Dermis blood vessel endothelial cell (primary cell): ENCODE measurements around the gene ALPP. TPM values are rescaled to one million over a fixed set of nuclear protein-coding genes. Genes with fewer than 3 reads are reported as not detected.
"Not testable (repeated sequence)": the region's sequence is repeated elsewhere in the genome, so short reads cannot be mapped to it uniquely, and the experiment has no call there.

ENCODE experiments used
- DNase-seq: peaks from one replicate; pipeline ENCODE4 v3.0.0; 2010
- total RNA-seq: library from RNA; depleted of rRNA; stranded (reverse); fragments of >200 nt; gene quantifications from 2 replicates; pipeline ENCODE4 v1.2.3, GENCODE V29; 2014

The ALPP gene
- total RNA-seq, 1 donor from 2014 or later = not detected

- DNase-seq = not testable (repeated sequence)
Observed at GRCh38 chr2:232407428-232408150, 29.0 kb downstream of the ALPP start.

DNA sequence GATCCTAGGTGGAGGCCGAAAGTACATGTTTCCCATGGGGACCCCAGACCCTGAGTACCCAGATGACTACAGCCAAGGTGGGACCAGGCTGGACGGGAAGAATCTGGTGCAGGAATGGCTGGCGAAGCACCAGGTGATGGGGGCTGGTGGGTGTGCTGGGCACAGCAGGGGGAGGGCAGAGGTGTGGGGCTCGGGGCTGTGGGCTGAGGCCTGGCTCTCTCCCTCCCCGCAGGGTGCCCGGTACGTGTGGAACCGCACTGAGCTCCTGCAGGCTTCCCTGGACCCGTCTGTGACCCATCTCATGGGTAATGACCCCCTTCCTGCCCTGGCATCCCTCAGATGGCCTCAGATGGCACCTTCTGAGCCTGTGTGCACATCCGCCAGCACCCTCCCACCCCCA, 29.7 kb downstream of the ALPP start:
- not testable (repeated sequence) for DNase-seq

DNA sequence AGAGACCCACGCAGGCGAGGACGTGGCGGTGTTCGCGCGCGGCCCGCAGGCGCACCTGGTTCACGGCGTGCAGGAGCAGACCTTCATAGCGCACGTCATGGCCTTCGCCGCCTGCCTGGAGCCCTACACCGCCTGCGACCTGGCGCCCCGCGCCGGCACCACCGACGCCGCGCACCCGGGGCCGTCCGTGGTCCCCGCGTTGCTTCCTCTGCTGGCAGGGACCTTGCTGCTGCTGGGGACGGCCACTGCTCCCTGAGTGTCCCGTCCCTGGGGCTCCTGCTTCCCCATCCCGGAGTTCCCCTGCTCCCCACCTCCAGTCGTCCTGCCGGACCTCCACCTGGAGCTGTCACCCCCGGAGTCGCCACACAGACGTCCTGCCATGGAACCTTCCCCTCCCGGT, 31.1 kb downstream of the ALPP start:
- DNase-seq = not testable (repeated sequence)

- DNase-seq = peak; percentile 52
Observed at GRCh38 chr2:232410238-232410900, 31.8 kb downstream of the ALPP start.

DNA sequence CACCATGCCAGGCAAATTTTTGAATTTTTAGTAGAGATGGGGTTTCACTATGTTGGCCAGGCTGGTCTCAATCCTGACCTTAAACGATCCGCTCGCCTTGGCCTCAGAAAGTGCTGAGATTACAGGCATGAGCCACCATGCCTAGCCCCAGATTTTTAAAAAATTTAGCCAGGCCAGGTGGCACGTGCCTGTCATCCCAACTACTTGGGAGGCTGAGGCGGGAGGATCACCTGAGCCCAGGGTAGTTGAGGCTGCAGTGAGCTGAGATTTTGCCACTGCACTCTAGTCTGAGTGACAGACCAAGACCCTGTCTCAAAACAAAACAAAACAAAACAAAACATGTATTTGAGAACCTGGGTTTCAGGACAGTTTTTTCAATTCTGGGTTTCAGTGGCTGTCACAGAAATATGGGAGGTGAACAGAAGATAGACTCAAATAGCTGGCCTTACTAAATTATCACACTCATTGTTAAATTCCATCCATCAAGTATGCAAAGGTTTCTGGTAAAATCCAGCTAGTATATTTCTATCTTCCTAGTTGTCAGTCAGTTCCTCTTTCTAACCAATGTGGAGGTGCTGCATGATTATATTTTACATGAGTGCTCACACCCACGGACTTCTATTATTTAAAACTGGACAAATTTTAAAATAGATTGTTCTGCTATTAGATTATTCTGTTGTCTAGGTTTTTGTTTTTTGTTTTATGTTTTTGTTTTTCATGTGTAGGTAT, 33.5 kb downstream of the ALPP start:
- no peak for DNase-seq

GRCh38 chr2:232412986-232413385, 34.4 kb downstream of the ALPP start:
- DNase-seq = peak; percentile 30

- no peak for DNase-seq
Observed at GRCh38 chr2:232415138-232415690, 36.7 kb downstream of the ALPP start.

DNA sequence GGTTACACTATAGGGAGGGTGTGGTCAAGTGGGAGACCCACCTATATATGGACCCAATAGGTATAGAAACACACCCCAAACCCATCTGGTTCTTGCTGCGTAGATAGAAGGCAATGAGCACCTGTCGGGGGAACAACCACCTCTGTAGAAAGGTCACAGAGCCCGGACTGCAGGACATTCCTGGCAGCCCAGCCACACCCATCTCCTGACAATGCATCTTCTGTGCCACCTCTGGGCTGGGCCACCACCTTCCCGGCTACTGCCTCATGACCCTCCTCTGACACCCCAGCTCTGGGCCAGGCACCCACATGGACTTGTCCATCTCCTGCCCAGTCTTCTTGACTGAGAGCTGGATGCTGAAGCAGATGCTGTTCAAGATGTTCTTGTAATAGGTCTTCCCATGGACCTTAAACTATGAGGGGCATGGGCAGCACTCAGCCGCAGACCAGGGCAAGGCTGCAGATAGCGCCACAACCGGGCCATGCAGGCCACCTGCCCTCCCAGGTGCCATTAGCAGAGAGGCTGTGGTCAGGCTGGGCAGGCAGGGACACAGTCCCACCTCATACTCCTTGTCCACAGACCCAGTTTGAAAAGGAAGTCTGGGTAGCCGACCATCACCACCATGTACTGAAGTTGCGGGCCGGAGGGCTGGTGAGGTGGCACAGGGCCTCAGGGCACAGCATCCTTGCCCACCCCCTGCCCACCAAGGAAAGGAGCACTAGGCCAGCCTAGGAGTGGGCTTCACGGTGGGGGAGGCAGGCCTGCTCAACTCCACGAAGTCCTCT, 37.4 kb downstream of the ALPP start:
- DNase-seq = no peak

DNA sequence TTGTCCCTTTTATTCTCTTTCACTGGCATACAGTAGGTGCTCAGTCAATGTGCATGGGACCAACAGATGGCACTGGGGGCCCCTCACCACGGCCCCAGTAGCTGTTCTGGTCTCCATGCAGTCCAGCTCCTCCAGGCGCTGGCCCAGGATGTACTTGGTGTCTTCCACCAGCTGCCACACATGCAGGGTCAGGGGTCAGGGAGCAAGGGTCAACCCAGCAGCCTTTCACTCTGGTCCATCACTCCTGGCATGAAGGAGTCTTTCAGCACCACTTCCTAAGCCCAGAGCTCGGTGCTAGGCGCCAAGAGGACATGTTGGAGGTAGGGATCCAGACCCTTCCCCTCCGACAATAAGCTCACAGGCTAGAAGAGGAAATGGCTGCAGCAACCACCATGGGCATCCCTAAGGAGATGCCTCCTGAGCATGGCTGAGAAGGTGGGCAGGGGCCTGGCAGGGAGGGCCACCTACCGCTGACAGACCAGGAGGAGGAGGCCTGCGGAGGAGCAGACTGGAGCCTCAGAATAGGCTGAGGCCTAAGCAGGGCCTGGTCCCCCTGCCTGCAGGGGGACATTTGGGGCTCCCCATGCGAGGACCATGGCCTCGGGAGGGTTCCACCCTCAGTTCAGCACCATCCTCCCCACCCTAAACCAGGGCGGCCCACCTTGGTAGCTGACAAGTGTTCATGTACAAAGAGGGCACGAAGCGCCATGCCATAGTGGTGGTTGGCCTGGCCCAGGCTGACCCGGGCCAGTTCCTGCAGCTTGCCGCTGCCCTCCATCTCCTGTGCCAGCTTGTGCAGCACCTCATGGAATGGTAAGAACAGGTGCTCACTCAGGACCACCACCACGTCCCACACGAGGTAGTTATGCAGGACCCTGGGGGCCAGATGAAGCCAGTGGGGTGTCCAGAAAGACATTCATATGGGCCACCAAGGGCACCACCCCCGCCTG, 38.2 kb downstream of the ALPP start:
- no peak for DNase-seq

DNA sequence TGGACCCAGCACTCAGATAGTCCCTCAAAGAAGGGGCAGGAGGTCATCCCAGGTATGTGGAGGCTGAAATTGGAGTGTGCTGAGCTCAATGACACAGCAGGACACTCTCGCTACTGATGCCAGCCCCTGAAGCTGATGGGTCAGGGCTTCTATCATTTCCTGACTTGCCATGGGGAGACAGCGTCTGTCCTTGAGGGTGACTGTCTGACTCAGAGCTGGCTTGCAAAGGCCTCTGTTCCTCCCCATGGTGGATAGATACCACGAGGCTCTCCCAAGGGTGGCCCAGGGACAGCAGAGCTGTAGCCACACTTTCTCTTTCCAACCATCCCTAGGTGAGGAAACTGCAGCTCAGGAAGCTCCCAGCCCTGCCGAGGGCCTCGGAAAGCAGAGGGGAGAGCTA, 38.9 kb downstream of the ALPP start:
- no peak for DNase-seq

DNA sequence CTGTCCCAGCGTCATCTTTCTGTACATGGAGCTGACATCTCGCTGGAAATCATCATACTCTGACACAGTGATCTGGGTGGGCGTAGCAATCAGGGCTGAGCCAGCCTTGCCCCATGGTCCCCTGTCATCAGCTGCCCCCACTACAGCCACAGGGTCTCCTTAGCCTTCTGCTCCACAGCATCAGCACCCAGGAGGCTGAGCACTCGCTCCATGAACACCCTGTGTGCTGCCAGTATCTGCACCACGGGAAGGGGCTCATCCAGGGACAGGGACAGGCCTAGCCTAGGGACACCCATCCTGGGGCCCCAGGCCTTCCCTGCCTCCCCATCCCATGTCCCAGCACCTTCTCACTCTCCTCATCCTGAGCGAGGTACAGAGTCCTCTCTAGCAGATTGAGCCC, 39.5 kb downstream of the ALPP start:
- DNase-seq = no peak

- peak; percentile 20 for DNase-seq
Observed at GRCh38 chr2:232418466-232419244, 40.1 kb downstream of the ALPP start.

DNA sequence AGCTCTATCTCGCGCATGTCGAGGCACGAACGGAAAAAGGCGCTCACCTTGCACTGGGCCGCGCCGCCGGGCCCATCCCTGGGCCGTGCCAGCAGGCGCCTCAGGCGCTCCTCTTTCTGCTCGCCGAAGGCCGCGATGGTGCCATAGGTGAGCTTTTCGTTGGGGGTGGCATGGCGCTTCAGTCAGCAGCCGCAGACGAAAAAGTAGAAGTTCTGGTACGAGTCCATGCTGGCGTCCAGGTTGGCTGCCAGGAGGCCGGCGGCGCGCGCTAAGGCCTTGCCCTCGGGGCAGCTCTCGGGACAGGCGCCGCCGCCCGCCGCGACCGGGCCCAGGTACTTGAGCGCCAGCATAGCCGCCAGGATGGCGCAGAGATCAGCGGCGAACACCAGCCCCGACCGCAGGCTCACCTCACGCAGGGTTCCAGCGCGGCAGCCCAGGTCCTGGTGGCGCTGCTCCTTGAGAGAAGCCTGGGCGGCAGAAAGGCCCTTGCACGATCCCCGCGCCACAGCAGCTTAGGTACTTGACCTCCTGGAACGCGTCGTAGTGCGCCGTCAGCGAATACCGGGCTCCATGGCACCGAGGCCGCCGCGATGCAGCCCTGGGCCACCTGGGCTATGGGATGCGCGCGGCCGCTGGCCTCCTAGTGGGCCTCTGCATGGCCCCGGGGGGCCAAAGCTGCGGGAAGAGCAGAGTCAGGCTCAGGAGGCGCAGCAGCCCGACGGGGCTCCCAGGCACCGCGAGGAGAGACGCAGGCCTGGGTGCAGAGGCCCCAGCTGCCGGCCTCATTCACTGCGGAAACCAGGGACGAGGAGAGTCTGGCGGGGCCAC, 40.9 kb downstream of the ALPP start:
- DNase-seq = no peak

- no peak for DNase-seq
Observed at GRCh38 chr2:232420073-232420454, 41.5 kb downstream of the ALPP start.

- DNase-seq = peak; percentile 24
Observed at GRCh38 chr2:232420463-232421188, 42.1 kb downstream of the ALPP start.

- no peak for DNase-seq
Observed at GRCh38 chr2:232421189-232421785, 42.7 kb downstream of the ALPP start.

GRCh38 chr2:232422051-232422450, 43.5 kb downstream of the ALPP start:
- no peak for DNase-seq

DNA sequence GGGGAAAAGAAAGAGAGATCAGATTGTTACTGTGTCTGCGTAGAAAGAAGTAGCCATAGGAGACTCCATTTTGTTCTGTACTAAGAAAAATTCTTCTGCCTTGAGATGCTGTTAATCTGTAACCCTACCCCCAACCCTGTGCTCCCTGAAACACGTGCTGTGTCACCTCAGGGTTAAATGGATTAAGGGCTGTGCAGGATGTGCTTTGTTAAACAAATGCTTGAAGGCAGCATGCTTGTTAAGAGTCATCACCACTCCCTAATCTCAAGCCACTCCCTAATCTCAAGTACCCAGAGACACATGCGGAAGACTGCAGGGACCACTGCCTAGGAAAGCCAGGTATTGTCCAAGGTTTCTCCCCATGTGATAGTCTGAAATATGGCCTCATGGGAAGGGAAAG, 44.4 kb downstream of the ALPP start:
- not testable (repeated sequence) for DNase-seq
